GM12801 (cell line): ENCODE measurements around the gene NAA38.

Experiments
- CTCF ChIP-seq: IDR thresholded peaks from one replicate; pipeline ENCODE4 v1.5.1; 2011; ENCODE audit warnings: control low read depth; ENCODE audit not compliant: insufficient read length; ENCODE audit errors: extremely low read depth

Gene NAA38

DNA sequence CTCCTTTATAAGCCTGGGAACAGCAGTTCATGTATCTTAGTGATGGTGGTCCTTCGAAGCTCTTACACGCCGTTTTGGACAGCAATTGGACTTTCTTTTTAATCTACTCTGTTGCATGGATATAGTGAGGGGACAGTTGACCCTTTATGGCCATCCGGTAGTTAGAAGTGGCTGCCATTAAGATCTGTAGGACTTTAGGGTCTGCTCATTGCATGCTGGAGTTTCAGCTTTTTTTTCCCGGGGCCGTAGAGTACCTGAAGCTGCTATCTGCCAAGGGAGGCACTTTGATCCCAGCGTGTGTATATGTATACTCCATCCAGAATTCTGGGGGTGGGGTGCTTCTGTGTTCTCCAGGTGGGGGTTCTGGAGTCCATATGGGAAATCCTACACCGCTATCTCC lies 1.7 kb upstream of the NAA38 start:
- TF ChIP-seq CTCF: no peak

DNA sequence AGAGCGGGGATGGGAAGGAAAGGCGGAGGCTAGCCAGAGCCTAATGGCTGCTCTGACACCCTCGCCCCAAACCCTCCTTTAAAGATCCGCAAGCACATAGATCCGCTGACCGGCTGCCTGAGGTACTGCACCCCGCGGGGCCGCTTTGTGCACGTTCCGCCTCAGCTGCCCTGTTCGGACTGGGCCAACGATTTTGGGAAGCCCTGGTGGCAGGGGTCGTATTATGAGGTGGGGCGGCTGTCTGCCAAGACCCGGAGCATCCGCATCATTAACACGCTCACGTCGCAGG lies 1.1 kb upstream of the NAA38 start:
- no peak for TF ChIP-seq CTCF

DNA sequence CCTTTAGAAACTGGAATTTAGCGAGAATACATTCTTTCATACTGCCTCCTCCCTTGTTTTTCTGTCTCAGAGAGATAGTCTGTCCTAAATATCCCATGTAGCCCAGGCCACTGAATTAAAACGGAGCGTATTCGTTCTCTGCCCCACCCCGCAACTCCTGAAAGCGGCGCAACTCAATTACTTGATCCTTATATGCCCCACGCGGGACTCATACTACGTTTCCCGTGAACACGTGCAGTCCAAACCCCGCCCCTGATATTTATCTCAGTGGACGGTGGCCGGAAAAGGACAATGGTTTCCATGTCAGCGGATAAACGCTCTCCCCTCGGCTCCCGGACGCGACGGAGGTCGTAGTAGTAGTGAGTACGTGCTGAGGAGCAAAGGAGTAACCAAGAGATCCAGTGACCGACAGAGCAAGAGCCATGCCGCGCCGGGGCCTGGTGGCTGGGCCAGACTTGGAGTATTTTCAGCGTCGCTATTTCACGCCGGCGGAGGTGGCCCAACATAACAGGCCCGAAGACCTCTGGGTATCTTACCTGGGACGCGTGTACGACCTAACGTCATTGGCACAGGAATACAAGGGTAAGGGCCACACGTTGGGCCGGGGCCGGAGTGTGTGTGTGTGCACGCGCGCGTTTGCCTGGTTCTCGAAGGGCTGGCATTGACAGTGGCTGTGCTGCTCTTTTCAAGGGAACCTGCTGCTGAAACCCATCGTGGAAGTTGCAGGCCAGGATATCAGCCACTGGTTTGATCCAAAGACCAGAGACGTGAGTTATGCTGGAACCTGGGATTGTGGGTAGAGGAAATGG lies 558 bp upstream of the NAA38 start, which contains the start of gene CYB5D1:
TSS of gene CYB5D1 (plus strand) at position 291 of the 809 bp plus-strand sequence. CDS start at position 423, 132 bp downstream.
- no peak for TF ChIP-seq CTCF

GRCh38 chr17:7856011-7856810 lies 1.1 kb downstream of the NAA38 start:
- TF ChIP-seq CTCF: no peak

DNA sequence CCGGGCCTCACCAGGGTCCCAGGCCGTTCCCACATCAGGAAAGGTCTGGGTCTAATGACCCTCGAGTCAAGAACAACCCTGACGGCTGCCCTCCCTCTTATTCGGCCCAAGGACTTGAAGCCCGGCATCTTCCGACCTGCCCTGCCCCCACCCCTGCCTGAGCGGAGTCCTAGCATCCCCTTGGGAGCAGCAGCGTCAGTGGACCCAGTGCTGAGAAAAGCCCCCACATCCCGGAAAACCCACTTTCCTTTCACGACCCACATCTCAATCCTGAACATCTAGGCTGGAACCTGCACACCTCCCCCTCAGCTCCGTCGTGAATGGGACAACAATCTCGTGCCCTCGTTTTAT lies 1.7 kb downstream of the NAA38 start:
- no peak for TF ChIP-seq CTCF

GRCh38 chr17:7854851-7855659 lies 2.3 kb downstream of the NAA38 start, which contains the start of gene TMEM88:
TMEM88 (plus strand) TSS chr17:7855066; CDS start chr17:7855075, 9 bp downstream.
- TF ChIP-seq CTCF: no peak
